COLO668 (cell line): ENCODE data around the gene MS4A10.

Source experiments
- DNase-seq: peaks from one replicate; lab custom pipeline; 2025; ENCODE audit not compliant: unreplicated experiment; lab: John Stamatoyannopoulos, UW

The MS4A10 gene

GRCh38 chr11:60848714-60849151 is 63.6 kb downstream of the MS4A10 start:
- no peak for DNase-seq

GRCh38 chr11:60849641-60850520 is 64.7 kb downstream of the MS4A10 start:
- DNase-seq = no peak
